A549 (cell line): ENCODE data around the gene ABHD13. TPM values are rescaled to one million over a fixed set of nuclear protein-coding genes. Genes with fewer than 3 reads are reported as not detected.

Experiments used
- ATAC-seq, 2 experiments: fragments of 200-7000 bp in 1 of 2; fragments of >200 bp in 1 of 2; cut with Nextera tagmentation in 1 of 2; cut with Tn5 transposase in 1 of 2; 3 replicates each; pipeline versions ENCODE4 v1.8.0 to v1.9.1; 2018 to 2020; ENCODE audit warnings: mild to moderate bottlenecking in 1 of 2, moderate library complexity in 1 of 2
- CTCF ChIA-PET: fragments of 300-600 bp; sonication (Branson Sonifier 250); formaldehyde crosslinking; extraction: SDS; loops from one replicate; lab custom pipeline; 2021; ENCODE audit warnings: antibody characterized with exemption, inconsistent platforms; lab: Yijun Ruan, JAX
- POLR2A ChIA-PET: fragments of 350-600 bp; formaldehyde crosslinking; extraction: SDS; loops from one replicate; lab custom pipeline; 2021; ENCODE audit warnings: antibody characterized with exemption, inconsistent platforms; lab: Yijun Ruan, JAX
- DNase-seq, 2 experiments: peaks; one replicate each; pipeline versions ENCODE4 v3.0.0 to v3.0.0-alpha.2; 2011 to 2016; ENCODE audit warnings: low read depth in 1 of 2, low spot score in 1 of 2
- FAIRE-seq: peaks from 2 replicates; lab custom pipeline; 2011; peaks lifted over from hg19 to GRCh38; lab: Jason Lieb, UNC
- H3K27ac ChIP-seq, 2 experiments: fragments of >200 bp; sonication (Bioruptor Twin); formaldehyde crosslinking; 3 replicates each; pipeline ENCODE4 v1.5.1; 2016 to 2017
- H3K4me1 ChIP-seq: fragments of >200 bp; sonication (Bioruptor Twin); formaldehyde crosslinking; 3 replicates; pipeline ENCODE4 v1.6.1; 2016
- H3K4me2 ChIP-seq: fragments of >200 bp; sonication (Bioruptor Twin); formaldehyde crosslinking; 3 replicates; pipeline ENCODE4 v1.6.1; 2016
- H3K4me3 ChIP-seq: fragments of >200 bp; sonication (Bioruptor Twin); formaldehyde crosslinking; 3 replicates; pipeline ENCODE4 v1.5.1; 2016
- H3K9me3 ChIP-seq: fragments of >200 bp; sonication (Bioruptor Twin); formaldehyde crosslinking; 3 replicates; pipeline ENCODE4 v1.6.1; 2016
- CBX8 ChIP-seq: fragments of 200-600 bp; sonication (generic); IDR thresholded peaks from 2 replicates; pipeline ENCODE4 v1.6.1; 2016
- CEBPB ChIP-seq, 2 experiments: fragments of >200 bp in 1 of 2; sonication (Bioruptor Twin) in 1 of 2; formaldehyde crosslinking in 1 of 2; IDR thresholded peaks; 2 replicates each; pipeline ENCODE4 v1.6.1; 2012 to 2016
- CHD4 ChIP-seq: fragments of 200-600 bp; sonication (generic); IDR thresholded peaks from 2 replicates; pipeline ENCODE4 v1.6.1; 2016; ENCODE audit warnings: antibody characterized with exemption, mild to moderate bottlenecking, borderline replicate concordance
- EHF ChIP-seq: fragments of 250-450 bp; sonication (Bioruptor Pico); IDR thresholded peaks from 2 replicates; pipeline ENCODE4 v1.5.0; 2020; ENCODE audit warnings: mild to moderate bottlenecking
- EP300 ChIP-seq, 2 experiments: fragments of >200 bp; sonication (Bioruptor Twin); formaldehyde crosslinking; IDR thresholded peaks; 2 replicates in 1 of 2; 3 replicates in 1 of 2; pipeline ENCODE4 v1.6.1; 2016 to 2017
- FOSL2 ChIP-seq, 2 experiments: fragments of 450-650 bp in 1 of 2; fragments of >200 bp in 1 of 2; sonication (Bioruptor Twin) in 1 of 2; formaldehyde crosslinking; IDR thresholded peaks; 2 replicates each; pipeline versions ENCODE4 v1.5.0 to v1.6.1; 2016 to 2020; ENCODE audit warnings: mild to moderate bottlenecking in 1 of 2, moderate library complexity in 1 of 2
- FOXS1 ChIP-seq: fragments of 250-450 bp; sonication (Bioruptor Pico); IDR thresholded peaks from 2 replicates; pipeline ENCODE4 v1.5.0; 2020; ENCODE audit warnings: mild to moderate bottlenecking, moderate library complexity
- HDAC2 ChIP-seq: fragments of 200-600 bp; sonication (generic); IDR thresholded peaks from 2 replicates; pipeline ENCODE4 v1.6.1; 2016
- KDM5A ChIP-seq: fragments of 200-600 bp; sonication (generic); IDR thresholded peaks from 2 replicates; pipeline ENCODE4 v1.6.1; 2016; ENCODE audit warnings: antibody characterized with exemption, mild to moderate bottlenecking
- MAFK ChIP-seq: fragments of 450-650 bp; IDR thresholded peaks from 2 replicates; pipeline ENCODE4 v1.6.1; 2014; ENCODE audit not compliant: partially characterized antibody
- NR3C1 ChIP-seq: fragments of >200 bp; sonication (Bioruptor Twin); formaldehyde crosslinking; IDR thresholded peaks from 3 replicates; pipeline ENCODE4 v1.6.1; 2017
- PHF8 ChIP-seq: fragments of 200-600 bp; sonication (generic); IDR thresholded peaks from 2 replicates; pipeline ENCODE4 v1.6.1; 2016; ENCODE audit warnings: low read depth, mild to moderate bottlenecking, antibody characterized with exemption, moderate library complexity, borderline replicate concordance
- POLR2AphosphoS2 ChIP-seq: conservative IDR thresholded peaks from 2 replicates; pipeline ENCODE4 v1.6.1; 2012; ENCODE audit warnings: low read length, improper control_type of control experiment, inconsistent platforms
- SREBF2 ChIP-seq: fragments of 450-650 bp; IDR thresholded peaks from 2 replicates; pipeline ENCODE4 v1.6.1; 2014; ENCODE audit warnings: mild to moderate bottlenecking, moderate library complexity
- ZC3H11A ChIP-seq: fragments of 450-650 bp; IDR thresholded peaks from 2 replicates; pipeline ENCODE4 v1.6.1; 2014; ENCODE audit warnings: antibody characterized with exemption, mild to moderate bottlenecking
- ZSCAN20 ChIP-seq: fragments of 250-450 bp; sonication (Bioruptor Pico); IDR thresholded peaks from 2 replicates; pipeline ENCODE4 v1.8.0; 2022; ENCODE audit warnings: mild to moderate bottlenecking, moderate library complexity
- WGBS: methylation state at CpG from one replicate; pipeline ENCODE4 v1.1.6; 2017; ENCODE audit errors: missing lambda C conversion rate; 5-methylcytosine and 5-hydroxymethylcytosine counted together
- polyA plus RNA-seq, 4 experiments: library from polyadenylated mRNA; depleted of rRNA in 3 of 4; stranded (reverse); fragments of >200 nt; fragmentation: RNase III in 1 of 4; extraction: RNeasy Plus Mini Kit Qiagen cat#74134 plus additional on column Dnase treatment in 1 of 4; gene quantifications; 2 replicates in 3 of 4; 3 replicates in 1 of 4; pipeline ENCODE4 v1.2.3, GENCODE V29; 2011 to 2017
- TF ChIP-seq, protein P1 (sequence below): IDR thresholded peaks from 2 replicates; pipeline ENCODE4 v1.6.1; 2012
- TF ChIP-seq, protein P2 (sequence below): fragments of 150-350 bp; IDR thresholded peaks from 2 replicates; pipeline ENCODE4 v1.6.1; 2014; ENCODE audit warnings: low read depth, mild to moderate bottlenecking, low read length
- TF ChIP-seq, protein P3 (sequence below): fragments of 200-600 bp; sonication (generic); IDR thresholded peaks from 2 replicates; pipeline ENCODE4 v1.6.1; 2016; ENCODE audit warnings: antibody characterized with exemption, mild to moderate bottlenecking, moderate library complexity

The ABHD13 gene
- polyA plus RNA-seq, 2 of the 4 experiments (the other 2 are of a cell fraction): 5.7 to 9.7 TPM

DNA sequence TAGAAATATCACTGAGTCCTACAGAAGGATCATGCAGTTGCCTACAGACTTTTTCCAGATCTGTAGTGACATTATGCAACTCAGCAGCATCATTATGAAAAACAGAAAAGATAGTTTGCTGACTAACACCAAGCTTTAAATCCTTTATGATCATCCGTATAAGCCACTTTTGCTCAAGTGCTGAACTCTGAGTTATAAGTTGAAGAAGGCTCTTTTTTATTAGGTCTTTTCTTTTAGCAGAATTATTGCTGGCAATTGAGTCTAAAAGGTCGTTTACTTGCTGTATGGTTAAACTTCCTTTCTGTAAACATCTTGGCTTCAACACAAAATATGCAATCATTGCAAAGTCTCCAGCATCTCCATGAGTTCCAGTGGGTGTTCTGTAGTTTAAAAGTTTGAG, 7.6 kb upstream of the ABHD13 start:
- H3K9me3 ChIP-seq: no peaks in the 10 kb centered on the region; the same call in 2 of the 3 replicates
- H3K4me1 ChIP-seq: no peaks in the 10 kb centered on the region
- no peak overlapping the region for H3K4me2 ChIP-seq
- FAIRE-seq (no peak), DNase-seq (no peak), ATAC-seq (no peak)
- TF ChIP-seq POLR2AphosphoS2 (no peak), CHD4 (no peak), FOSL2 (IDR thresholded peaks at IDR 0.05) (no peak), FOSL2 (CRISPR knock-in tag; IDR thresholded peaks at IDR 0.05) (no peak), CBX8 (no peak), NR3C1 (no peak), HDAC2 (no peak), KDM5A (no peak)
- POLR2A ChIA-PET: no interaction called here
- CTCF ChIA-PET: no interaction called here
- WGBS: 63% methylated on average over 2 of the region's 2 CpGs
- H3K27ac ChIP-seq: no peak overlapping the region
- no peak overlapping the region for H3K4me3 ChIP-seq

DNA sequence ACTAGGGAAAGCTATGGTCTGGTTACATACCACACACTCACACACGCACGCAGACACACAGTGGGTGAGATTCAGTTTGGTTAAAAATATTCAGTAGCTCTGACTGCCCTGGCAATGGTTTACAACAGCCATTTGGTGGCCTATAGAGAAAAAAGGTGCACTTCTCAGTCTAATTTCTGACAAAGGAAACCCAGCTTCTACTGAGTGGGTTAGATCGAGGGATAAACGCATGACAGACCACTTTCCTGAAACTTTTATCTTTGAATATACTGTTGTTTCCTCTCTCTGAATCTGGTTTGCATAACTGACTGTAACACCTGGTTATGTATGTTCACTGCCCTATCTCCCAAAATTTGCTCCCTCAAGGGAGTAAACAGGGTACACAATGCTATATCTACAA, 5.3 kb upstream of the ABHD13 start:
- CTCF ChIA-PET: no interaction called here
- WGBS: 71% methylated on average over 4 of the region's 4 CpGs

DNA sequence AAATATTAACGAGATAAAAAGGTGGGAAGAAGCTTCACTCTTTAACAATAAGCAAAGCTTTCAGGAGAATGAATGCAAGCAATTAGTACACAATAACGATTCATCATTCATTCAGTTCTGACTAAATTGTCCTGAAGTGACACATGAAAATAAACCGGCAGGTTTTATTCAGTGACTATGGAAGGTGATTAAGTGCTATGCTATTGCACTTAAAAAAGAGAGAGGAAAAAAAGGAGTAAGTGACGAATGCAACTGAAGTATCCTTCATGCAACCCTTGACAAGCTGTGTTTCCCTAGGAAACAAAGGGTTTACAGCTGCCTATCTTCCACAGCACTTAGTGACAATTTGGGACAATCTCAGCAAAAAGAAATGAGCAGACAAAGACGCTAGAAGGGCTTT, 4.2 kb upstream of the ABHD13 start:
- POLR2A ChIA-PET: no interaction called here
- no peak overlapping the region for H3K27ac ChIP-seq
- H3K9me3 ChIP-seq: no peaks in the 10 kb centered on the region; the same call in 2 of the 3 replicates
- H3K4me1 ChIP-seq: peaks cover 15% of the 10 kb centered on the region; the same call in 1 of the 3 replicates
- TF ChIP-seq NR3C1 (no peak), ZSCAN20 (no peak), EP300 (IDR thresholded peaks at IDR 0.05) (no peak), ZC3H11A (no peak), EHF (CRISPR knock-in tag) (no peak), SREBF2 (no peak)
- TF ChIP-seq, protein P1, sequence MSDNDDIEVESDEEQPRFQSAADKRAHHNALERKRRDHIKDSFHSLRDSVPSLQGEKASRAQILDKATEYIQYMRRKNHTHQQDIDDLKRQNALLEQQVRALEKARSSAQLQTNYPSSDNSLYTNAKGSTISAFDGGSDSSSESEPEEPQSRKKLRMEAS: no peak
- TF ChIP-seq, protein P2, sequence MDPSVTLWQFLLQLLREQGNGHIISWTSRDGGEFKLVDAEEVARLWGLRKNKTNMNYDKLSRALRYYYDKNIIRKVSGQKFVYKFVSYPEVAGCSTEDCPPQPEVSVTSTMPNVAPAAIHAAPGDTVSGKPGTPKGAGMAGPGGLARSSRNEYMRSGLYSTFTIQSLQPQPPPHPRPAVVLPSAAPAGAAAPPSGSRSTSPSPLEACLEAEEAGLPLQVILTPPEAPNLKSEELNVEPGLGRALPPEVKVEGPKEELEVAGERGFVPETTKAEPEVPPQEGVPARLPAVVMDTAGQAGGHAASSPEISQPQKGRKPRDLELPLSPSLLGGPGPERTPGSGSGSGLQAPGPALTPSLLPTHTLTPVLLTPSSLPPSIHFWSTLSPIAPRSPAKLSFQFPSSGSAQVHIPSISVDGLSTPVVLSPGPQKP: no peak
- TF ChIP-seq, protein P3, sequence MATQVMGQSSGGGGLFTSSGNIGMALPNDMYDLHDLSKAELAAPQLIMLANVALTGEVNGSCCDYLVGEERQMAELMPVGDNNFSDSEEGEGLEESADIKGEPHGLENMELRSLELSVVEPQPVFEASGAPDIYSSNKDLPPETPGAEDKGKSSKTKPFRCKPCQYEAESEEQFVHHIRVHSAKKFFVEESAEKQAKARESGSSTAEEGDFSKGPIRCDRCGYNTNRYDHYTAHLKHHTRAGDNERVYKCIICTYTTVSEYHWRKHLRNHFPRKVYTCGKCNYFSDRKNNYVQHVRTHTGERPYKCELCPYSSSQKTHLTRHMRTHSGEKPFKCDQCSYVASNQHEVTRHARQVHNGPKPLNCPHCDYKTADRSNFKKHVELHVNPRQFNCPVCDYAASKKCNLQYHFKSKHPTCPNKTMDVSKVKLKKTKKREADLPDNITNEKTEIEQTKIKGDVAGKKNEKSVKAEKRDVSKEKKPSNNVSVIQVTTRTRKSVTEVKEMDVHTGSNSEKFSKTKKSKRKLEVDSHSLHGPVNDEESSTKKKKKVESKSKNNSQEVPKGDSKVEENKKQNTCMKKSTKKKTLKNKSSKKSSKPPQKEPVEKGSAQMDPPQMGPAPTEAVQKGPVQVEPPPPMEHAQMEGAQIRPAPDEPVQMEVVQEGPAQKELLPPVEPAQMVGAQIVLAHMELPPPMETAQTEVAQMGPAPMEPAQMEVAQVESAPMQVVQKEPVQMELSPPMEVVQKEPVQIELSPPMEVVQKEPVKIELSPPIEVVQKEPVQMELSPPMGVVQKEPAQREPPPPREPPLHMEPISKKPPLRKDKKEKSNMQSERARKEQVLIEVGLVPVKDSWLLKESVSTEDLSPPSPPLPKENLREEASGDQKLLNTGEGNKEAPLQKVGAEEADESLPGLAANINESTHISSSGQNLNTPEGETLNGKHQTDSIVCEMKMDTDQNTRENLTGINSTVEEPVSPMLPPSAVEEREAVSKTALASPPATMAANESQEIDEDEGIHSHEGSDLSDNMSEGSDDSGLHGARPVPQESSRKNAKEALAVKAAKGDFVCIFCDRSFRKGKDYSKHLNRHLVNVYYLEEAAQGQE: no peak
- no peak for DNase-seq
- H3K4me2 ChIP-seq: peak overlapping the region; percentile 62; the same call in 2 of the 3 replicates
- H3K4me3 ChIP-seq: no peak overlapping the region
- FAIRE-seq: no peak
- ATAC-seq: no peak
- 81% methylated on average over 5 of the region's 5 CpGs for WGBS
- CTCF ChIA-PET: no interaction called here

More for the DNA sequence above, 5.3 kb upstream of the ABHD13 start:
- DNase-seq (no peak), FAIRE-seq (no peak), ATAC-seq (no peak)
- Histone ChIP-seq H3K9me3 (no peaks in the 10 kb centered on the region; the same call in 2 of the 3 replicates), H3K4me1 (peaks cover 15% of the 10 kb centered on the region; the same call in 1 of the 3 replicates), H3K4me3 (no peak overlapping the region), H3K4me2 (no peak overlapping the region), H3K27ac (no peak overlapping the region)
- TF ChIP-seq FOXS1 (no peak), MAFK (no peak), PHF8 (no peak), CEBPB (IDR thresholded peaks at IDR 0.05) (no peak)
- POLR2A ChIA-PET: no interaction called here
